MM.1S (cell line): ENCODE data around the gene HLA-DRB1.

Experiments
- DNase-seq: peaks from one replicate; pipeline ENCODE4 v3.0.0-alpha.2; 2015
- H2AFZ ChIP-seq: fragments of 300-600 bp; sonication (generic); 2 replicates; pipeline ENCODE4 v1.6.0; 2016; ENCODE audit warnings: antibody characterized with exemption, low read length
- H3F3A ChIP-seq: fragments of 300-600 bp; sonication (generic); 2 replicates; pipeline ENCODE4 v1.6.1; 2016; ENCODE audit warnings: mild to moderate bottlenecking, antibody characterized with exemption, low read length, moderate library complexity, mixed read lengths; ENCODE audit not compliant: insufficient read depth
- H3K27ac ChIP-seq: fragments of 300-600 bp; sonication (generic); 2 replicates; pipeline ENCODE4 v1.5.1; 2016; ENCODE audit warnings: mild to moderate bottlenecking, low read length
- H3K27me3 ChIP-seq: fragments of 300-600 bp; sonication (generic); replicated peaks from 2 replicates; pipeline ENCODE4 v1.6.0; 2016; ENCODE audit warnings: low read length; ENCODE audit not compliant: insufficient read depth
- H3K36me3 ChIP-seq: fragments of 300-600 bp; sonication (generic); replicated peaks from 2 replicates; pipeline ENCODE4 v1.6.1; 2016; ENCODE audit warnings: mild to moderate bottlenecking, low read length, mixed read lengths; ENCODE audit not compliant: insufficient read depth
- H3K4me1 ChIP-seq: fragments of 300-600 bp; sonication (generic); 2 replicates; pipeline ENCODE4 v1.6.1; 2016; ENCODE audit warnings: low read length, mixed read lengths
- H3K4me2 ChIP-seq: fragments of 300-600 bp; sonication (generic); 2 replicates; pipeline ENCODE4 v1.6.0; 2016; ENCODE audit warnings: low read depth, low read length
- H3K4me3 ChIP-seq: fragments of 300-600 bp; sonication (generic); 2 replicates; pipeline ENCODE4 v1.5.1; 2016; ENCODE audit warnings: low read length, mixed read lengths
- H3K79me2 ChIP-seq: fragments of 300-600 bp; sonication (generic); 2 replicates; pipeline ENCODE4 v1.6.1; 2016; ENCODE audit warnings: mixed run types, low read length, mixed read lengths
- H3K9ac ChIP-seq: fragments of 300-600 bp; sonication (generic); 2 replicates; pipeline ENCODE4 v1.6.1; 2016; ENCODE audit warnings: low read length, mixed read lengths
- H3K9me2 ChIP-seq: fragments of 300-600 bp; sonication (generic); replicated peaks from 2 replicates; pipeline ENCODE4 v1.6.1; 2016; ENCODE audit warnings: mild to moderate bottlenecking, low read length, mixed read lengths; ENCODE audit not compliant: insufficient read depth
- H3K9me3 ChIP-seq: fragments of 300-600 bp; sonication (generic); replicated peaks from 2 replicates; pipeline ENCODE4 v1.6.1; 2016; ENCODE audit warnings: mild to moderate bottlenecking, low read length, mixed read lengths; ENCODE audit not compliant: insufficient read depth
- H4K20me1 ChIP-seq: fragments of 300-600 bp; sonication (generic); 2 replicates; pipeline ENCODE4 v1.6.1; 2016; ENCODE audit warnings: mild to moderate bottlenecking, low read length, moderate library complexity, mixed read lengths; ENCODE audit not compliant: insufficient read depth
- EZH2 ChIP-seq: fragments of 300-600 bp; sonication (generic); optimal IDR thresholded peaks from 2 replicates; pipeline ENCODE3; 2017; ENCODE audit warnings: low read depth, mild to moderate bottlenecking, antibody characterized with exemption, low read length, mixed read lengths
- EZH2phosphoT487 ChIP-seq: fragments of 300-600 bp; sonication (generic); IDR thresholded peaks from 2 replicates; pipeline ENCODE4 v1.6.1; 2018; ENCODE audit warnings: antibody characterized with exemption, low read length
- TF ChIP-seq, protein P1 (sequence below): fragments of 300-600 bp; sonication (generic); IDR thresholded peaks from 2 replicates; pipeline ENCODE4 v1.5.1; 2016; ENCODE audit warnings: antibody characterized with exemption, low read length, mixed read lengths

Gene HLA-DRB1

DNA sequence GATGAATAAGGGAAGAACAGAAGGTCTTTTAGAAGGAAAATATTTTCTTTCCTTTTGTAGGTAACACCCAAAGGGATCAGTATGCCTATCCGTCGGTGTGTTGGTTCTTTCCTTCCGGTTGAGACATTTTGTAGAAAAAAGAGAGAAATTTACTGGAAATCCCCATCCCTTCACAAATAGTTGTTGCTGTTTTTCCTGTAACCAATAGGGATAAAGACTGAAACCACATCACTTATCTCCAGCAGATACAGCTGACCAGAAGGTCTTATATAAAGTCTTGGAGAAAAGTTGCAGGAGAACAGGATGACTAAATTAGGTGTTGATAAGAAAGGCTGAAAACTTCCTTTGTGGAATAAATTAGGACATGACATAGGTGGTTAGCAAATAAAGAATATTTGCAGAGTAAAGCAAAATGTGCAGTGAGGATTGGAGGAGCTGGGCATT is 14.8 kb upstream of the HLA-DRB1 start:
- H2AFZ ChIP-seq, result no peak overlapping the region
- H3K79me2 ChIP-seq, result no peaks in the 10 kb centered on the region
- peak overlapping the region; percentile 39; the same call in 1 of the 2 replicates for H3K4me2 ChIP-seq
- H3K36me3 ChIP-seq, result no peaks in the 10 kb centered on the region
- no peaks in the 10 kb centered on the region for H3K9me2 ChIP-seq
- H4K20me1 ChIP-seq, result no peaks in the 10 kb centered on the region
- no peaks in the 10 kb centered on the region for H3K27me3 ChIP-seq
- no peak for TF ChIP-seq EZH2
- TF ChIP-seq EZH2phosphoT487, result no peak
- TF ChIP-seq, protein P1, sequence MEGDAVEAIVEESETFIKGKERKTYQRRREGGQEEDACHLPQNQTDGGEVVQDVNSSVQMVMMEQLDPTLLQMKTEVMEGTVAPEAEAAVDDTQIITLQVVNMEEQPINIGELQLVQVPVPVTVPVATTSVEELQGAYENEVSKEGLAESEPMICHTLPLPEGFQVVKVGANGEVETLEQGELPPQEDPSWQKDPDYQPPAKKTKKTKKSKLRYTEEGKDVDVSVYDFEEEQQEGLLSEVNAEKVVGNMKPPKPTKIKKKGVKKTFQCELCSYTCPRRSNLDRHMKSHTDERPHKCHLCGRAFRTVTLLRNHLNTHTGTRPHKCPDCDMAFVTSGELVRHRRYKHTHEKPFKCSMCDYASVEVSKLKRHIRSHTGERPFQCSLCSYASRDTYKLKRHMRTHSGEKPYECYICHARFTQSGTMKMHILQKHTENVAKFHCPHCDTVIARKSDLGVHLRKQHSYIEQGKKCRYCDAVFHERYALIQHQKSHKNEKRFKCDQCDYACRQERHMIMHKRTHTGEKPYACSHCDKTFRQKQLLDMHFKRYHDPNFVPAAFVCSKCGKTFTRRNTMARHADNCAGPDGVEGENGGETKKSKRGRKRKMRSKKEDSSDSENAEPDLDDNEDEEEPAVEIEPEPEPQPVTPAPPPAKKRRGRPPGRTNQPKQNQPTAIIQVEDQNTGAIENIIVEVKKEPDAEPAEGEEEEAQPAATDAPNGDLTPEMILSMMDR, result no peak
- H3K9ac ChIP-seq, result no peak overlapping the region
- H3K9me3 ChIP-seq, result no peaks in the 10 kb centered on the region
- peaks cover 8% of the 10 kb centered on the region for H3K4me1 ChIP-seq
- H3F3A ChIP-seq, result no peaks in the 10 kb centered on the region
- peak overlapping the region; percentile 73; the same call in 1 of the 2 replicates for H3K27ac ChIP-seq
- DNase-seq, result no peak
- H3K4me3 ChIP-seq, result peak overlapping the region; percentile 20; the same call in 1 of the 2 replicates

DNA sequence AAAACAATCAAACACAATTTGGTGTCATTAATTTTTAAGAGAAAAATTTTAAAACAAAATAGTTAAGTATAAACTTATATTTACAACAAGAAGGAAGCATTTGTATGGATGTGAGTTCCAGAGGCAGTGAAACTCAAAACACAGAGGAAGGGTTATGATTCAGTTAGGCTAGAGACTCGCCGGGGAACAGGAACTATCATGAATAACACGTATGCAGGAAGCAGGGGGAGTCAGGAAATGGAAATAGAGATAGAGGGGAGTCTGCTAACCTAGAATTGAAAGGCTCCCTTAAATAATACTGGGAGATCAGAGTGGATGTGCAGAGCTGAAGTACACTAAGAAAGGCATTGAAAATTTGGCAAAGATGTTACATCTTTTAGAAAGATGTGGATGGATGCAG is 14.2 kb upstream of the HLA-DRB1 start:
- Histone ChIP-seq H3K4me2 (peak overlapping the region; percentile 39; the same call in 1 of the 2 replicates), H3K4me3 (peak overlapping the region; percentile 20; the same call in 1 of the 2 replicates)
- TF ChIP-seq EZH2, result no peak
- TF ChIP-seq, protein P1, result no peak
- no peak for TF ChIP-seq EZH2phosphoT487

DNA sequence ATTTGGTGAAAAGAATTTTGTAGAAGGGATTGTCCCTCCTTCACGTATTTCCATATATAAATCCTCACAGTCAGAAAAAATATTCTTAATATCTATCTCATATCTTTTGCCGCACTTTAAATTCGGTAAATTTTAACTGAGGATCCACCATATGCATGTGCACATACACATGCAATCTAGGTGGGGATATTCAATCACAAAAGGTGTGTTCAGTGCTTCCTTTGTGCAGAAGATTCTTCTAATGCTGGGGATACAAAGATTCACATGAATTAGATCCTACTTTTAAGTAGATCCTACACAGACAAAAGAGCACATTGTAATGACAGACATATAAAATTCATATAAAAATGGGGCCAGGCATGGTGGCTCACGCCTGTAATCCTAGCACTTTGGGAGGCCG is 13.6 kb upstream of the HLA-DRB1 start:
- H3K9me2 ChIP-seq, result no peaks in the 10 kb centered on the region
- H2AFZ ChIP-seq, result no peak overlapping the region
- TF ChIP-seq EZH2 (no peak), EZH2phosphoT487 (no peak)
- TF ChIP-seq, protein P1, result no peak
- H3K79me2 ChIP-seq, result no peaks in the 10 kb centered on the region
- peaks cover 5% of the 10 kb centered on the region; the same call in 1 of the 2 replicates for H3K4me1 ChIP-seq
- H3K4me2 ChIP-seq, result no peak overlapping the region
- no peaks in the 10 kb centered on the region for H3K27me3 ChIP-seq
- no peaks in the 10 kb centered on the region for H3K9me3 ChIP-seq
- H3K27ac ChIP-seq, result no peak overlapping the region
- H3K36me3 ChIP-seq, result no peaks in the 10 kb centered on the region
- no peak for DNase-seq
- H3K4me3 ChIP-seq, result no peak overlapping the region
- H4K20me1 ChIP-seq, result no peaks in the 10 kb centered on the region
- no peak overlapping the region for H3K9ac ChIP-seq
- H3F3A ChIP-seq, result no peaks in the 10 kb centered on the region

More for the DNA sequence above, 14.2 kb upstream of the HLA-DRB1 start:
- no peak overlapping the region for H3K9ac ChIP-seq
- no peak for DNase-seq
- H3K79me2 ChIP-seq, result no peaks in the 10 kb centered on the region
- H4K20me1 ChIP-seq, result no peaks in the 10 kb centered on the region
- peak overlapping the region; percentile 73 for H3K27ac ChIP-seq
- H3F3A ChIP-seq, result no peaks in the 10 kb centered on the region
- no peaks in the 10 kb centered on the region for H3K9me3 ChIP-seq
- peaks cover 5% of the 10 kb centered on the region; the same call in 1 of the 2 replicates for H3K4me1 ChIP-seq
- H3K9me2 ChIP-seq, result no peaks in the 10 kb centered on the region
- H3K36me3 ChIP-seq, result no peaks in the 10 kb centered on the region
- H3K27me3 ChIP-seq, result no peaks in the 10 kb centered on the region
- no peak overlapping the region for H2AFZ ChIP-seq
